C4-2B (cell line): ENCODE measurements around the gene WDR90.

ENCODE experiments used
- H3K27ac ChIP-seq: fragments of 450-650 bp; 2 replicates; pipeline ENCODE4 v1.5.1; 2017
- CTCF ChIP-seq: fragments of 450-650 bp; conservative IDR thresholded peaks from 2 replicates; pipeline ENCODE4 v1.5.1; 2017; ENCODE audit warnings: mild to moderate bottlenecking
- ZFX ChIP-seq: fragments of 450-650 bp; IDR thresholded peaks from 2 replicates; pipeline ENCODE4 v1.6.1; 2017

Gene WDR90

DNA sequence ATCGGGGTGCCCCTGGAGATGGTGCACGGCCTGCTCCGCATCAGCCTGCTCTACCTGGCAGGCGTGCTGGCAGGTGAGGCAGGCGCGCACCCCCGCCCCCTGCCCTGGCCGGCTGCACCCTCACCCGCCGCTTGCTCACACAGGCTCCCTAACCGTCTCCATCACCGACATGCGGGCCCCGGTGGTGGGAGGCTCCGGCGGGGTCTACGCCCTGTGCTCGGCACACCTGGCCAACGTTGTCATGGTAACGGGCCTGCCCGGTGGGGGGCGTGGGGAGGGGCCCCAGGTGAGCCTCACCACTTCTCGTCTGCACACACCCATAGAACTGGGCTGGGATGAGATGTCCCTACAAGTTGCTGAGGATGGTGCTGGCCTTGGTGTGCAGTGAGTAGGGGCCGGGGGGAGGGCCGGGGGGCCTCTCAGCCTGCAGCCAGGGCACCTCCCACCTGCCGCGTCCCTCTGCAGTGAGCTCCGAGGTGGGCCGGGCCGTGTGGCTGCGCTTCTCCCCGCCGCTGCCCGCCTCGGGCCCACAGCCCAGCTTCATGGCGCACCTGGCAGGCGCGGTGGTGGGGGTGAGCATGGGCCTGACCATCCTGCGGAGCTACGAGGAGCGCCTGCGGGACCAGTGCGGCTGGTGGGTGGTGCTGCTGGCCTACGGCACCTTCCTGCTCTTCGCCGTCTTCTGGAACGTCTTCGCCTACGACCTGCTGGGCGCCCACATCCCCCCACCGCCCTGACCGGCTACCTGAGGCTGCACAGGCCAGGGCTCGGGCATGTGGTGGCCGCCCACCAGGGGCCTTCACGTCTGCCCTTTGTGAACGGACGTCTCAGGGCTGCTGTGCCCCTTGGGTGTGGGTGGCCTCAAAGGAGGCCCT lies 28.4 kb downstream of the WDR90 start:
- TF ChIP-seq ZFX = no peak
- no peak for TF ChIP-seq CTCF
- peak overlapping the region; percentile 94; the same call in 1 of the 2 replicates for H3K27ac ChIP-seq

GRCh38 chr16:678209-678857 lies 29.2 kb downstream of the WDR90 start:
- no peak for TF ChIP-seq CTCF
- TF ChIP-seq ZFX = no peak
- H3K27ac ChIP-seq = peak overlapping the region; percentile 94

DNA sequence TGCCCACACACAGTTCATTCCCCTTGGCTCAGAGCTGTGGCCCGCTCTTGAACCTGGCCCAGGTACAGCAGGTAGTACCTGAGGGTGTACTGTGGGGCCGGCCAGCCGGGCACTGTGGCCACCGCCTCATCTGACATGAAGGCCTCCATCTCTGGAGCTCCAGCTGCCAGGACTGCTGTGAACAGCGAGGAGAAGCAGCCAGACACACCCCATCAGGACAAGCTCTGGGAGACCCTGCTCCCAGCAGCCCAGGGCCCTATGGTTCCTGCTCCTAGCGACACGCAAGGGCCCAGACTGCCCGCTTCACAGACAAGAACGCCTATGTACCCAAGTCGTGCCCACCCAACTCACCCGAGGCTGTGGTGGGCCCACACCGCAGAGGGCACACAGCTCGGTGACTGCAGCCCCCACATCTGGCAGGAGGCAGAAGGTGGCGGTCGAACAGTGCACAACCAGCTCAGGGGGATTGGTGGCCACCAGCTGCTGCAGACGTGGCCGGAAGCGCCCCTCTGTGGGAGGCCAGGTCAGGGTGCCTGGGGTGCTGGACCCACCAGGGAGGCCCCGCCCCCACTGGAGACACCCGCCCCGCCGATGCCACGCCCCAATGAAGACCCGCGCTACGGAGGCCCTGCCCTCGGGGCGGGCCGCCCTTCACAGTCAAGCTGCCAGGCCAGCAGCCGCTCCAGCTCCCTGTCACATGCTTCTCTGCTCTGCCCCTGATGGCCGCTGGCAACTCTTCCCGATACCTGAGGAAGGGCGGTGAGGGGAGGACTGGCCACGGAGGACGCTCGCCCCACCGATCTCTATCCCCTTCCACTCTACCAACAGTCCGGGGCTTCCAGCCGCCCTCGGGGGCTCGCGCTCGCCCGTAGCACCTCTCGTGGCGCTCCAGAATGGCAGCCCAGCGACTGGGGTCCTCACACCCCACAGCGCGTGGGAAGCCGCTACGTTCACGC lies 30.0 kb downstream of the WDR90 start:
- H3K27ac ChIP-seq = peak overlapping the region; percentile 94
- TF ChIP-seq ZFX = no peak
- no peak for TF ChIP-seq CTCF

DNA sequence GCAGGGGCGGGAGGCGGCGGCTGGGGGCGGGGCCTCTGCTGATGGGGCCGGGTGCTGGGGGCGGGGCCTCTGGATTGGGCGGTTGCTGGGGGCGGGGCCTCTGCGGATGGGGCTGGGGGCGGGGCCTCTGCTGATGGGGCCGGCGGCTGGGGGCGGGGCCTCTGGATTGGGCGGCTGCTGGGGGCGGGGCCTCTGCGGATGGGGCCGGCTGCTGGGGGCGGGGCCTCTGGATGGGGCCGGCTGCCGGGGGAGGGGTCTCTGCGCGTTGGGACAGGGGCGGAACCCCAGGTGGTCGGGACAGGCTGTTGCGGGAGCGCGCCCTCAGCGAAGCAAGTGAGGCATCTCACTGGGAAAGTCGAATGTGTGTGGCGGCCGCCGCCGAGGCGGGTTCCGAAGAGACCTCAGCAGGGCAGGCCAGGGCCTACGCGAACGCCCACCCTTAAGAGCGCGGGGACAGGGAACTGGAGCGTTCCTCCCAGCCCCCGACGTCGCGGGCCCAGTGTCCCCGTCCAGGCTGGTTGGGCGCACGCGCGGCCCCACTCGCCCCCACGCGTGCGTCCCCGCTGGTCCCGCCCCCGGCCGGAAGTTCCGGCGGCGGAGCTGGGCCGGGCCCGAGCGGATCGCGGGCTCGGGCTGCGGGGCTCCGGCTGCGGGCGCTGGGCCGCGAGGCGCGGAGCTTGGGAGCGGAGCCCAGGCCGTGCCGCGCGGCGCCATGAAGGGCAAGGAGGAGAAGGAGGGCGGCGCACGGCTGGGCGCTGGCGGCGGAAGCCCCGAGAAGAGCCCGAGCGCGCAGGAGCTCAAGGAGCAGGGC lies 30.9 kb downstream of the WDR90 start, which contains the start of gene STUB1:
STUB1 (plus strand) TSS at position 597 of the 811 bp plus-strand sequence; CDS start at position 713, 116 bp downstream.
- peak within 1 kb of the TSS; percentile 94 for H3K27ac ChIP-seq
- TF ChIP-seq CTCF = no peak
- TF ChIP-seq ZFX = peak; percentile 73; the same call in 1 of the 2 replicates

GRCh38 chr16:680625-680945 lies 31.4 kb downstream of the WDR90 start:
- H3K27ac ChIP-seq = peak overlapping the region; percentile 94
- TF ChIP-seq ZFX (peak; percentile 65), CTCF (no peak)

DNA sequence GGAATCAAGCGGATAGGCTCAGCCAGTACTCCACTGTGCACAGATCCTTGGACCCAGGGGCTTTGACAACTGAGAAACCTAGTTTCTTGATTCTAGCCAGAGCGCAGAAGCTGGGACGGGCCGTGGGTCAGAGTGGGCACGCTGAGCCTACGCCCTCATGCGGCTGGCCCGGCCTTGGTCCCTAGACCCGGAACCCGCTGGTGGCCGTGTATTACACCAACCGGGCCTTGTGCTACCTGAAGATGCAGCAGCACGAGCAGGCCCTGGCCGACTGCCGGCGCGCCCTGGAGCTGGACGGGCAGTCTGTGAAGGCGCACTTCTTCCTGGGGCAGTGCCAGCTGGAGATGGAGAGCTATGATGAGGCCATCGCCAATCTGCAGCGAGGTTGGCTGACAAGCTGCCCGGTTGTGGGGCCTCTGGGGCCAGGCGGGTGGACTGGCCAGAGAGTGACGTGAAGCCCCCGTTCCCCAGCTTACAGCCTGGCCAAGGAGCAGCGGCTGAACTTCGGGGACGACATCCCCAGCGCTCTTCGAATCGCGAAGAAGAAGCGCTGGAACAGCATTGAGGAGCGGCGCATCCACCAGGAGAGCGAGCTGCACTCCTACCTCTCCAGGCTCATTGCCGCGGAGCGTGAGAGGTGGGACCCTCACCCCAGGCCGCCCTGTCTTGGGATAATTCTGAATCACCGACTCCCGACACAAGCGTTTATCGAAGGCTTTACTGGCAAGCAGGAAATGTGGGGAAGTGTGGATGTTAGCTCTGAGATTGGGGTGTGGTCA lies 32.0 kb downstream of the WDR90 start:
- TF ChIP-seq CTCF (no peak; the same call in 1 of the 2 replicates), ZFX (0 out of 2 replicates have a peak, but pooled peaks have one; percentile 26)
- peak overlapping the region; percentile 94 for H3K27ac ChIP-seq
